Erythroblast (primary cell): Measurements from ENCODE around the gene SNX25.

ENCODE experiments used
- GATA1 ChIP-seq: IDR thresholded peaks from 2 replicates; pipeline ENCODE4 v1.6.1; 2011; ENCODE audit warnings: low read depth, mild to moderate bottlenecking, control low read depth, low read length, moderate library complexity
- POLR2A ChIP-seq: IDR thresholded peaks from 2 replicates; pipeline ENCODE4 v1.6.1; 2011; ENCODE audit warnings: mild to moderate bottlenecking, low read length

- TF ChIP-seq POLR2A (no peak), GATA1 (no peak)
Observed at GRCh38 chr4:185309770-185310169, 100.4 kb downstream of the SNX25 start.
